GM12873 (cell line): ENCODE data around the gene DZIP3.

Experiments
- CTCF ChIP-seq: IDR thresholded peaks from 2 replicates; pipeline ENCODE4 v1.5.1; 2012; ENCODE audit warnings: low read depth, mild to moderate bottlenecking, moderate library complexity, low read length, control low read depth; ENCODE audit not compliant: insufficient read depth; ENCODE audit errors: missing control alignments

DZIP3 gene

GRCh38 chr3:108554229-108554628 lies 35.3 kb upstream of the DZIP3 start:
- no peak for TF ChIP-seq CTCF

GRCh38 chr3:108554913-108555571 lies 34.5 kb upstream of the DZIP3 start:
- TF ChIP-seq CTCF: no peak

GRCh38 chr3:108555966-108556581 lies 33.4 kb upstream of the DZIP3 start:
- TF ChIP-seq CTCF: no peak

GRCh38 chr3:108562565-108562964 lies 27.0 kb upstream of the DZIP3 start:
- TF ChIP-seq CTCF: no peak

- no peak for TF ChIP-seq CTCF
Observed at GRCh38 chr3:108564564-108564963, 25.0 kb upstream of the DZIP3 start.

GRCh38 chr3:108565506-108565905 lies 24.0 kb upstream of the DZIP3 start:
- TF ChIP-seq CTCF: no peak

- no peak for TF ChIP-seq CTCF
Observed at GRCh38 chr3:108566599-108566998, 22.9 kb upstream of the DZIP3 start.
